Effector CD8-positive, alpha-beta T cell (primary cell): ENCODE results near the gene LRRC41.
"Not testable (repeated sequence)": the region's sequence is repeated elsewhere in the genome, so short reads cannot be mapped to it uniquely, and the experiment has no call there.

Experiments
- DNase-seq: peaks from one replicate; lab custom pipeline; 2025; lab: John Stamatoyannopoulos, UW

LRRC41 gene

GRCh38 chr1:46285730-46286477 lies 17.5 kb downstream of the LRRC41 start:
- DNase-seq: no peak

- DNase-seq: no peak
Observed at GRCh38 chr1:46284597-46285564, 18.5 kb downstream of the LRRC41 start.

DNA sequence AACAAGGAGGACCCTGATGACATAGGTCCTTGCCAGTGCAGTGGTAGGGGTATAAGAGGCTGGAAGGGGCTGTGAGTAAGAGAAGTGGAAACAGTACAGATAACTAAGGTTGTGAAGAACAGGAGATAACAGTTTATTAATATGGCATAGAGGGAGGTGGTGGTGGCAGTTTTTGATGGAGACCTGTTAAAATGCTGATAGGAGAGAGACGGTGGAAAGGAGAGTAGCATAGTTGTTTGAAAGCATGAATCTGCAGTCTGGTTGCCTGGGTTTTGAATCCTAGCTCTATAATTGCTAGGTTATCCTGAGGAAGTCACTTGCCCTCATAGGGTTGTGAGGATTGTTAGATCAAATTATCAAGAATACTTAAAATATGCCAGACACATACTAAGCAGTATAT lies 19.4 kb downstream of the LRRC41 start:
- no peak for DNase-seq

- DNase-seq: no peak
Observed at GRCh38 chr1:46281021-46281420, 22.4 kb downstream of the LRRC41 start.

- no peak for DNase-seq
Observed at GRCh38 chr1:46280092-46280491, 23.3 kb downstream of the LRRC41 start.

GRCh38 chr1:46278807-46279206 lies 24.6 kb downstream of the LRRC41 start:
- DNase-seq: no peak

DNA sequence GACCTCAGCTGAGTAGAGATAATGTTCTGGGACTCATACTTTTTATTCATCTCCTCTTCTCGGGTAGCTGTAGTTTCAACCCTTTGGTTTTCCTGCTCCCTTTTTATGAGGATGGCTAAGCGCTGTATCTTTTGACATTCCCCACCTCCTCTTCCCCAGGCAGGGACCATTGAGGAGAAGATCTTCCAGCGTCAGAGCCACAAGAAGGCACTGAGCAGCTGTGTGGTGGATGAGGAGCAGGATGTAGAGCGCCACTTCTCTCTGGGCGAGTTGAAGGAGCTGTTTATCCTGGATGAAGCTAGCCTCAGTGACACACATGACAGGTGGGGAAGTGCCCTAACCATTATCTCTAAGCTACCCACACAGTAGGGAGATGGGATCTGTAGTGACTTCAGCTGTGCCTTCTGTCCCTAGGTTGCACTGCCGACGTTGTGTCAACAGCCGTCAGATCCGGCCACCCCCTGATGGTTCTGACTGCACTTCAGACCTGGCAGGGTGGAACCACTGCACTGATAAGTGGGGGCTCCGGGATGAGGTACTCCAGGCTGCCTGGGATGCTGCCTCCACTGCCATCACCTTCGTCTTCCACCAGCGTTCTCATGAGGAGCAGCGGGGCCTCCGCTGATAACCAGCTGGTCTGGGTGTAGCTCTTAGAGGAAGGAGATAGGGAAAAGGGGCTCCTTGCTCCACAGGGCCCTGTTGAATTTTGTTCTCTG lies 25.6 kb downstream of the LRRC41 start:
- DNase-seq: no peak

GRCh38 chr1:46275030-46275337 lies 28.4 kb downstream of the LRRC41 start:
- DNase-seq: no peak

DNA sequence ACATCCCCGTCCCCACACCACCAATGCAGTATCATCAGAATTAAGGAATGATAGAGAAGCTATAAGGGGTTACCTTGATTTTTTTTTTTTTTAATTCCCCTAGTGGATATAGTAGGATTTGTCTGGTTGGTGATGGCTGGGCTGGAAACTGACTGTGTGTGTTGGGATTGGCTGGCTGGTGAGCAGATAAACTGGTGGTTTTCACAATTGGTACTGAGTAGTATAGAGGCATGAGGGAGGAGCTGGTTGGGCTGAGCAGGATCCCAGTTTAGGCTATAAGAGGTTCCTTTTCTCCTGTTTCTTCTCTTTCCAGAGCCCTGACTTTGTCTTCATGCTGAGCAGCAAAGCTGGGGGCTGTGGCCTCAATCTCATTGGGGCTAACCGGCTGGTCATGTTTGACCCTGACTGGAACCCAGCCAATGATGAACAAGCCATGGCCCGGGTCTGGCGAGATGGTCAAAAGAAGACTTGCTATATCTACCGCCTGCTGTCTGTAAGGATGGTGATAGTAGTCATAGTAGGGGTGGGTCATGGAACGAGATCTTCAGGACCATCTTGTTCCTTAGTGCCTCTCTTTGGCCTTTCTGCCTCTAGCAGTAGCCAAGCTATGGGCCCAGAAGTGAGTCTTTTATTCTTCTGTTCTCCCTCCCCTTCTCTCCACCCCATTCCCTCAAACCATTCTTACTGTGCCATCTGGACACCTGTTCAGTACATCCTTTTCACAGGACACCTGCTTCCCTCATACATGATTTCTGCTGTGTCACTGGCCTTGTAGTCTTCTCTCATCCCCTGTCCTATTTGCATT lies 29.0 kb downstream of the LRRC41 start:
- DNase-seq: no peak

GRCh38 chr1:46268578-46268977 lies 34.8 kb downstream of the LRRC41 start:
- no peak for DNase-seq

GRCh38 chr1:46263146-46263545 lies 40.3 kb downstream of the LRRC41 start:
- no peak for DNase-seq

DNA sequence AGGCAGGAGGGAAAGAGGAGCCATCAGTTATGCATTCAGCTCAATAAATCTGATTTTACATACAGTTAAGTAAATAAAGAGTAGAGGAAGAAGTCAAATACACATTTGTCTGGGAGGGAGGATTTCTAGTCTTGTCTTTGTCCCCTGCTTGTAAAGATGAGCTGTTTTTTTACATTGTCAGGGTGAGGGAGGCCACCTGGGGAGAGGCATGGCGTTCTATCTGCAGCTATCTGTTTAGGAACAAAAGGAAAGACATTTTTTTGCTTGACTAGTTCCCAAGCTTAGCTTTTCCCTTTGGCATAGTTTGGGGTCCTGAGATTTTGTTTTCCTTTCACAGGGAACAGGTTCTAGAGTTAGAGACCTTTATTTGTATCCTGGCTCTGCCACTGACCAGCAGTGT lies 40.9 kb downstream of the LRRC41 start:
- DNase-seq: no peak

DNA sequence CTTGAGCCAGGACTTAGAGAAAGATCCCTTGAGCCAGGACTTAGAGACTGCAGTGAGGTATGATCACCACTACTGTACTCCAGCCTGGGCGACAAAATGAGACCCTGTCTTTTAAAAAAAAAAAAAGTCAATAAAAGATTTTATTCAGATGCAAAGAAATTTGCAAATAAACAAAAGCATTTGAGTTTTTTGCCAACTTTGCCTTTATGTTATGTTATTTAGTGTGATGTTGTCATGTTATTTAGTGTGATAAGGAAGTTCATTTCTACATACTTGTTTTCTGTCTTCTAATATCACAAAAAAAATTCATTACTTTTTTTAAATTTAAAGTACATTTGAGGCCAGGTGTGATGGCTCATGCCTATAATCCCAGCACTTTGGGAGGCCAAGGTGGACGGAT lies 46.9 kb downstream of the LRRC41 start:
- DNase-seq: no peak

- DNase-seq: no peak
Observed at GRCh38 chr1:46254668-46255067, 48.7 kb downstream of the LRRC41 start.

DNA sequence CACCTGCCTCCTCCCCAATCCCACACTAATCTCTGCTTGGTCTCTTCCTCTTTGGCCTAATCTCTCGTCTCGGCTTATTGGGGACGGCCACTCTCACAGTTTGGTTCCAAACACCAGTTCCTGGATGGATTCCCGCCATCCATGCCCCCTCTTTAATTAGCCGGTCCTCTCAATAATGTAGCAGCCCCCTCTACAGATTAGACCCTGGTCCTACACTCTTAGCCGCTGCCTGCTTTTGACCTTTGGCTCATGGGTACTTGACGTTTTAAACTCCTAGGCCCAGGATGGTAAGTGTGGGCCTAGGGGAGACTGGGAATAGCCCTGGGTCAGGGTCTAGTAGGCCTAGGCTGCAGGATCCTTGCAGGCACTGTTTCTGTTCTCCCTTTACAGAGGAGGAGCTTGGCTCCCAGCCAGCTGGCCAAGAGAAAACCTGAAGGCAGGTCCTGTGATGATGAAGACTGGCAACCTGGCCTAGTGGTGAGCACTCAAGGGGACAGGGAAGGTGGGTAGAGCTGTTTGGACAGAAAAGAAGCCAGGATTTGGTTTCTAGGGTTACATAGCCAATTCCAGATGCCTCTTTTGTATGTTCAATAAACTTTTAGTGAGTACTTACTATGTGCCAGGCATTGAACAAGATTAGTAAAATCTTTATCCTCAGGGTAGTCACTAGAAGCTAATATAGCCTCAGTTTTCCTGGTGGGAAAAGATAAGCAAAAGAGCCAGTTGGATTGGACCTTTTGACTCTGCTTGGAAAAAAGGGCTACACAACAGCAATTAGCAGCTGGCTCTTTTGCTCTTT lies 55.1 kb downstream of the LRRC41 start:
- DNase-seq: peak; percentile 10

GRCh38 chr1:46247436-46248121 lies 55.8 kb downstream of the LRRC41 start, which contains the start of gene RAD54L:
Gene RAD54L (plus strand): TSS chr1:46247763. CDS start chr1:46248406, 643 bp downstream.
- peak; percentile 92 for DNase-seq

- peak; percentile 33 for DNase-seq
Observed at GRCh38 chr1:46246548-46247435, 56.6 kb downstream of the LRRC41 start.

DNA sequence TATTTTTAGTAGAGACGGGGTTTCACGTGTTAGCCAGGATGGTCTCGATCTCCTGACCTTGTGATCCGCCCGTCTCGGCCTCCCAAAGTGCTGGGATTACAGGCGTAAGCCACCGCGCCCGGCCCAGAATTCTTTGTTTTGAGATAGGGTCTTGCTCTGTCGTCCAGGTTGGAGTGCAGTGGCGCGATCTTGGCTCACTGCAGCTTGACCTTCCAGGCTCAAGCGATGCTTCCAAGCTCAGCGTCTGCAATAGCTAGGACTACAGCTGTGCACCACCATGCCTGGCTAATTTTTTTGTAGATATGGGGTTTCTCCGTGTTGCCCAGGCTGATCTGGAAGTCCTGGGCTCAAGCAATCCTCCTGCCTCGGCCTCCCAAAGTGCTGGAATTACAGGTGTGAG lies 57.3 kb downstream of the LRRC41 start:
- DNase-seq: not testable (repeated sequence)
